Endothelial cell of umbilical vein (primary cell): Measurements from ENCODE around the gene POU2AF1. TPM values are rescaled to one million over a fixed set of nuclear protein-coding genes. Genes with fewer than 3 reads are reported as not detected.

ENCODE experiments used
- BruUV-seq: library from RNA; stranded (reverse); fragments of 400-500 nt; replicated peaks from 2 replicates; lab custom pipeline; 2021; lab: Mats Ljungman, UMichigan
- CTCF ChIA-PET: fragments of 300-600, 350-600 bp; sonication (Branson Sonifier 250); formaldehyde crosslinking; loops from one replicate; lab custom pipeline; 2021; ENCODE audit warnings: antibody characterized with exemption, inconsistent platforms; lab: Charles Lee
- POLR2A ChIA-PET: fragments of 300-600, 350-600 bp; sonication (Branson Sonifier 250); formaldehyde crosslinking; loops from one replicate; lab custom pipeline; 2021; ENCODE audit warnings: antibody characterized with exemption, inconsistent platforms; lab: Charles Lee
- DNase-seq: peaks from one replicate; pipeline ENCODE4 v3.0.0-alpha.2; 2011; ENCODE audit warnings: low read depth, low spot score
- FAIRE-seq: peaks from 2 replicates; lab custom pipeline; 2011; peaks lifted over from hg19 to GRCh38; lab: Jason Lieb, UNC
- H2AFZ ChIP-seq: 2 replicates; pipeline ENCODE4 v1.6.0; 2012; ENCODE audit warnings: low read depth, low read length, control low read depth, inconsistent platforms
- H3K27ac ChIP-seq: 2 replicates; pipeline ENCODE4 v1.5.1; 2011; ENCODE audit warnings: low read depth, mild to moderate bottlenecking, control low read depth, low read length, moderate library complexity; ENCODE audit not compliant: insufficient read depth
- H3K27me3 ChIP-seq, 2 experiments: 2 replicates each; pipeline versions ENCODE4 v1.6.0 to v1.6.1; 2011; ENCODE audit warnings: low read length in 2 of 2, mixed read lengths in 1 of 2; ENCODE audit not compliant: control insufficient read depth in 2 of 2, insufficient read depth in 2 of 2
- H3K36me3 ChIP-seq, 2 experiments: 2 replicates in 1 of 2; 3 replicates in 1 of 2; pipeline ENCODE4 v1.5.1; 2011; ENCODE audit warnings: low read length in 2 of 2, mild to moderate bottlenecking in 1 of 2, moderate library complexity in 1 of 2; ENCODE audit not compliant: control insufficient read depth in 2 of 2, insufficient read depth in 2 of 2; ENCODE audit errors: extremely low read depth in 1 of 2
- H3K4me1 ChIP-seq: 3 replicates; pipeline ENCODE4 v1.5.1; 2011; ENCODE audit warnings: mild to moderate bottlenecking, low read length; ENCODE audit not compliant: control insufficient read depth, insufficient read depth; ENCODE audit errors: extremely low read depth
- H3K4me2 ChIP-seq: 2 replicates; pipeline ENCODE4 v1.6.1; 2011; ENCODE audit warnings: low read length, control low read depth, mixed read lengths; ENCODE audit not compliant: insufficient read depth
- H3K4me3 ChIP-seq, 3 experiments: fragments of 200-600 bp in 1 of 3; sonication (generic), shearing (Covaris generic) in 1 of 3; replicated peaks in 1 of 3; 2 replicates each; pipeline ENCODE4 v1.5.1; 2011 to 2016; ENCODE audit warnings: control low read depth in 3 of 3, low read length in 3 of 3, mild to moderate bottlenecking in 2 of 3, inconsistent platforms in 1 of 3, low read depth in 1 of 3, moderate library complexity in 1 of 3; ENCODE audit not compliant: insufficient read depth in 1 of 3
- H3K79me2 ChIP-seq: 2 replicates; pipeline ENCODE4 v1.6.0; 2012; ENCODE audit warnings: low read length, inconsistent platforms; ENCODE audit not compliant: control insufficient read depth, insufficient read depth
- H3K9ac ChIP-seq: replicated peaks from 2 replicates; pipeline ENCODE3; 2011; ENCODE audit warnings: low read length, control low read depth; ENCODE audit not compliant: insufficient read depth; ENCODE audit errors: extremely low read depth
- H3K9me1 ChIP-seq: replicated peaks from 3 replicates; pipeline ENCODE4 v1.6.0; 2011; ENCODE audit warnings: mild to moderate bottlenecking, low read length; ENCODE audit not compliant: control insufficient read depth, insufficient read depth; ENCODE audit errors: extremely low read depth
- H3K9me3 ChIP-seq: replicated peaks from 2 replicates; pipeline ENCODE4 v1.5.1; 2012; ENCODE audit warnings: low read length, inconsistent platforms; ENCODE audit not compliant: control insufficient read depth, insufficient read depth
- H4K20me1 ChIP-seq: replicated peaks from 2 replicates; pipeline ENCODE3; 2011; ENCODE audit warnings: mild to moderate bottlenecking, low read length; ENCODE audit not compliant: control insufficient read depth, insufficient read depth; ENCODE audit errors: extremely low read depth
- CTCF ChIP-seq, 2 donors: IDR thresholded peaks; 1 replicate in 1 of 2; 2 replicates in 1 of 2; pipeline ENCODE4 v1.5.1; 2011; ENCODE audit warnings: low read length in 2 of 2, mild to moderate bottlenecking in 2 of 2, moderate library complexity in 2 of 2, control low read depth in 1 of 2, inconsistent platforms in 1 of 2, low read depth in 1 of 2; ENCODE audit not compliant: insufficient read depth in 1 of 2; ENCODE audit errors: extremely low read depth in 1 of 2
- EZH2 ChIP-seq: IDR thresholded peaks from 2 replicates; pipeline ENCODE4 v1.6.1; 2012; ENCODE audit warnings: borderline replicate concordance, low read depth, mild to moderate bottlenecking, moderate library complexity, low read length, inconsistent platforms; ENCODE audit not compliant: severe bottlenecking
- FOS ChIP-seq: IDR thresholded peaks from 2 replicates; pipeline ENCODE4 v1.6.1; 2011; ENCODE audit warnings: mild to moderate bottlenecking, low read length, moderate library complexity, borderline replicate concordance; ENCODE audit not compliant: insufficient read depth
- GATA2 ChIP-seq: IDR thresholded peaks from 2 replicates; pipeline ENCODE4 v1.7.0; 2011; ENCODE audit warnings: low read depth, mild to moderate bottlenecking, moderate library complexity, mixed read lengths, low read length; ENCODE audit not compliant: insufficient read length, insufficient read depth
- JUN ChIP-seq: IDR thresholded peaks from 2 replicates; pipeline ENCODE4 v1.6.1; 2011; ENCODE audit warnings: borderline replicate concordance, low read depth; ENCODE audit not compliant: insufficient read length, insufficient read depth
- MYC ChIP-seq: IDR thresholded peaks from one replicate; pipeline ENCODE4 v1.6.1; 2011; ENCODE audit warnings: mild to moderate bottlenecking, low read depth, low read length
- POLR2A ChIP-seq: IDR thresholded peaks from 2 replicates; pipeline ENCODE4 v1.6.1; 2012; ENCODE audit warnings: low read depth, mild to moderate bottlenecking, control low read depth, low read length
- POLR2AphosphoS5 ChIP-seq: IDR thresholded peaks from 2 replicates; pipeline ENCODE4 v1.6.1; 2012; ENCODE audit warnings: low read depth, mild to moderate bottlenecking, control low read depth, low read length, moderate library complexity; ENCODE audit not compliant: insufficient read depth
- dilution Hi-C: fragments of 300-500 bp; cut with MboI; formaldehyde crosslinking; loops from one replicate; pipeline ENCODE4 v1.15.0; 2019; ENCODE audit warnings: low sequenced_read_pairs; ENCODE audit not compliant: extremely low pct_ligation_motif_present
- intact Hi-C: fragments of 100-400 bp; cut with micrococcal nuclease; formaldehyde crosslinking; loops from one replicate; pipeline ENCODE4 v1.10.0; 2022
- polyA plus RNA-seq, 4 experiments: library from polyadenylated mRNA; depleted of rRNA in 3 of 4; stranded (reverse) in 3 of 4; unstranded in 1 of 4; fragments of >200 nt; gene quantifications; 2 replicates each; pipeline versions ENCODE4 v1.2.1 to v1.2.3, GENCODE V29; 2011 to 2012; ENCODE audit warnings: missing spikeins in 1 of 4
- total RNA-seq: library from RNA; stranded (reverse); gene quantifications from 2 replicates; pipeline ENCODE4 v1.2.3, GENCODE V29; 2021
- TF ChIP-seq, protein P1 (sequence below): IDR thresholded peaks from 2 replicates; pipeline ENCODE4 v1.6.1; 2011; ENCODE audit not compliant: insufficient read depth, insufficient read length

The POU2AF1 gene
- total and polyA plus RNA-seq, 2 donors (not counting 3 experiments of a cell fraction or from before 2014, with no cell fraction given): not detected

- H3K4me2 ChIP-seq: no peak overlapping the region
- no peak overlapping the region for H3K4me3 ChIP-seq
- POLR2A ChIA-PET: no interaction called here
- BruUV-seq: no TSS peak
- H3K4me1 ChIP-seq: no peaks in the 10 kb centered on the region
- CTCF ChIA-PET: interaction anchor here (1.1 kb wide), 1 partner anchor 13 kb away, joined by 3 read pairs; no protein-coding TSS in a partner anchor
- no peaks in the 10 kb centered on the region for H3K36me3 ChIP-seq
- H3K9me1 ChIP-seq: no peaks in the 10 kb centered on the region
- no peaks in the 10 kb centered on the region for H3K27me3 ChIP-seq
- no peak for FAIRE-seq
- no peak overlapping the region for H2AFZ ChIP-seq
- dilution Hi-C loops: no loop called here
- H3K27ac ChIP-seq: no peak overlapping the region
- TF ChIP-seq, protein P1, sequence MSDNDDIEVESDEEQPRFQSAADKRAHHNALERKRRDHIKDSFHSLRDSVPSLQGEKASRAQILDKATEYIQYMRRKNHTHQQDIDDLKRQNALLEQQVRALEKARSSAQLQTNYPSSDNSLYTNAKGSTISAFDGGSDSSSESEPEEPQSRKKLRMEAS: no peak
- TF ChIP-seq EZH2: no peak
- no peak for TF ChIP-seq MYC
- no peak for TF ChIP-seq CTCF (IDR thresholded peaks at IDR 0.05; ENCODE audit: extremely low read depth in 1 of 2, insufficient read depth in 1 of 2, low read depth in 1 of 2, low read length in 2 of 2)
- no peak for TF ChIP-seq POLR2A
- no peak for TF ChIP-seq POLR2AphosphoS5
- no peak for TF ChIP-seq FOS
- no peak for TF ChIP-seq GATA2
- TF ChIP-seq JUN: no peak
- no peaks in the 10 kb centered on the region for H4K20me1 ChIP-seq
- no peak overlapping the region for H3K9ac ChIP-seq
- intact Hi-C loops: no loop called here
- no peaks in the 10 kb centered on the region for H3K9me3 ChIP-seq
- H3K79me2 ChIP-seq: no peaks in the 10 kb centered on the region
- DNase-seq: no peak
Measured at GRCh38 chr11:111329306-111330204, 49.5 kb downstream of the POU2AF1 start.
